Measurements from ENCODE around the gene ZNRF3.
"Not testable (repeated sequence)": the region's sequence is repeated elsewhere in the genome, so short reads cannot be mapped to it uniquely, and the experiment has no call there.

Gene ZNRF3

GRCh38 chr22:28882878-28883656 is at the start of gene ZNRF3:
Gene ZNRF3, plus strand, starts transcription at chr22:28883572. Its CDS starts 195 bp downstream, at chr22:28883767.
- peak; percentile 84 for DNase-seq (ENCODE audit: low read depth)

GRCh38 chr22:28835630-28836189 is 47.7 kb upstream of the ZNRF3 start:
- no peak for DNase-seq (ENCODE audit: low read depth)

- no peak for DNase-seq (ENCODE audit: low read depth)
Measured at GRCh38 chr22:28837640-28838039, 45.7 kb upstream of the ZNRF3 start.

- no peak for DNase-seq (ENCODE audit: low read depth)
Measured at GRCh38 chr22:28838971-28839370, 44.4 kb upstream of the ZNRF3 start.

GRCh38 chr22:28841111-28841510 is 42.3 kb upstream of the ZNRF3 start:
- DNase-seq (ENCODE audit: low read depth): no peak

GRCh38 chr22:28843633-28844032 is 39.7 kb upstream of the ZNRF3 start:
- no peak for DNase-seq (ENCODE audit: low read depth)

- not testable (repeated sequence) for DNase-seq (ENCODE audit: low read depth)
Measured at GRCh38 chr22:28844277-28844676, 39.1 kb upstream of the ZNRF3 start.

- DNase-seq (ENCODE audit: low read depth): no peak
Measured at GRCh38 chr22:28846994-28847393, 36.4 kb upstream of the ZNRF3 start.

- peak; percentile 46 for DNase-seq (ENCODE audit: low read depth)
Measured at GRCh38 chr22:28855355-28856094, 27.8 kb upstream of the ZNRF3 start.

GRCh38 chr22:28856095-28856455 is 27.3 kb upstream of the ZNRF3 start:
- DNase-seq (ENCODE audit: low read depth): no peak

GRCh38 chr22:28857288-28857687 is 26.1 kb upstream of the ZNRF3 start:
- DNase-seq (ENCODE audit: low read depth): no peak

GRCh38 chr22:28864878-28865596 is 18.3 kb upstream of the ZNRF3 start:
- no peak for DNase-seq (ENCODE audit: low read depth)

GRCh38 chr22:28867191-28867590 is 16.2 kb upstream of the ZNRF3 start:
- DNase-seq (ENCODE audit: low read depth): no peak

GRCh38 chr22:28868389-28868788 is 15.0 kb upstream of the ZNRF3 start:
- DNase-seq (ENCODE audit: low read depth): not testable (repeated sequence)

GRCh38 chr22:28869736-28870135 is 13.6 kb upstream of the ZNRF3 start:
- no peak for DNase-seq (ENCODE audit: low read depth)

- no peak for DNase-seq (ENCODE audit: low read depth)
Measured at GRCh38 chr22:28873183-28873963, 10.0 kb upstream of the ZNRF3 start.

- no peak for DNase-seq (ENCODE audit: low read depth)
Measured at GRCh38 chr22:28874061-28874460, 9.3 kb upstream of the ZNRF3 start.

GRCh38 chr22:28874811-28875320 is 8.5 kb upstream of the ZNRF3 start:
- no peak for DNase-seq (ENCODE audit: low read depth)

- no peak for DNase-seq (ENCODE audit: low read depth)
Measured at GRCh38 chr22:28882545-28882877, 861 bp upstream of the ZNRF3 start.

GRCh38 chr22:28883657-28883916 is 215 bp downstream of the ZNRF3 start:
- no peak for DNase-seq (ENCODE audit: low read depth)

- no peak for DNase-seq (ENCODE audit: low read depth)
Measured at GRCh38 chr22:28883917-28884746, 760 bp downstream of the ZNRF3 start.

Measured in GM04504 (cell line).